C4-2B (cell line): ENCODE measurements around the gene TBC1D4.

Experiments used
- ZFX ChIP-seq: fragments of 450-650 bp; IDR thresholded peaks from 2 replicates; pipeline ENCODE4 v1.6.1; 2017
- TF ChIP-seq, protein P1 (sequence below): fragments of 450-650 bp; conservative IDR thresholded peaks from 2 replicates; pipeline ENCODE4 v1.5.1; 2017; ENCODE audit warnings: mild to moderate bottlenecking

DNA sequence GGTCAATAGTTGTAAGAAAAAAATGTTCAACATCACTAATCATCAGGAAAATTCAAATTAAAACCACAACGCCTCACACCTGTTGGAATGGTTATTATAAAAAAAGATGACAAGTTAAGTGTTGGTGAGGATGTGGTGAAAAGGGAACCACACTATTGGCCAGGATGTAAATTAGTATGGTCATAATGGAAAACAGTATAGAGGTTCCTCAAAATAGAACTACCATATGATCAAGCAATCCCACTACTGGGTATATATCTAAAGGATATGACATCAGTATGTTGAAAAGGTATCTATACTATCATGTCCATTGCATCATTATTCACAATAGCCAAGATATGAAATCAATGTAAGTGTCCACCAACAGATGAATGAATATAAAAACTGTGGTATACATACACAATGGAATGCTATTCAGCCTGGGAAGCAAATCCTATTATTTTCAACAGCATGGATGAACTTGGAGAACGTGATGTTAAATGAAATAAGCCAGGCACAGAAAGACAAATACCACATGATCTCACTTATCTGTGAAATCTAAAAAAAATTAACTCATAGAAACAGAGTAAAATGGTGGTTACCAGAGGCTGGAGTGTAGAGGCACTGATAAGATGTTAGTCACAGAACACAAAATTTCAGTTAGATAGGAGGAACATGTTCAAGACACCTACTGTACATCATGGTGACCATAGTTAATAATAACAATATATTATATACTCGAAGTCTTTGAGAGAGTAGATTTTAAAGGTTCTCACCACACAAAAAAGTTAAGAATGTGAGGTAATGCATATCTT is 56.6 kb downstream of the TBC1D4 start:
- TF ChIP-seq, protein P1, sequence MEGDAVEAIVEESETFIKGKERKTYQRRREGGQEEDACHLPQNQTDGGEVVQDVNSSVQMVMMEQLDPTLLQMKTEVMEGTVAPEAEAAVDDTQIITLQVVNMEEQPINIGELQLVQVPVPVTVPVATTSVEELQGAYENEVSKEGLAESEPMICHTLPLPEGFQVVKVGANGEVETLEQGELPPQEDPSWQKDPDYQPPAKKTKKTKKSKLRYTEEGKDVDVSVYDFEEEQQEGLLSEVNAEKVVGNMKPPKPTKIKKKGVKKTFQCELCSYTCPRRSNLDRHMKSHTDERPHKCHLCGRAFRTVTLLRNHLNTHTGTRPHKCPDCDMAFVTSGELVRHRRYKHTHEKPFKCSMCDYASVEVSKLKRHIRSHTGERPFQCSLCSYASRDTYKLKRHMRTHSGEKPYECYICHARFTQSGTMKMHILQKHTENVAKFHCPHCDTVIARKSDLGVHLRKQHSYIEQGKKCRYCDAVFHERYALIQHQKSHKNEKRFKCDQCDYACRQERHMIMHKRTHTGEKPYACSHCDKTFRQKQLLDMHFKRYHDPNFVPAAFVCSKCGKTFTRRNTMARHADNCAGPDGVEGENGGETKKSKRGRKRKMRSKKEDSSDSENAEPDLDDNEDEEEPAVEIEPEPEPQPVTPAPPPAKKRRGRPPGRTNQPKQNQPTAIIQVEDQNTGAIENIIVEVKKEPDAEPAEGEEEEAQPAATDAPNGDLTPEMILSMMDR = no peak
- TF ChIP-seq ZFX = no peak
